Ishikawa (cell line): ENCODE data around the gene TEX29.

Experiments
- CEBPB ChIP-seq: IDR thresholded peaks from 2 replicates; pipeline ENCODE4 v1.6.1; 2012
- CREB1 ChIP-seq: IDR thresholded peaks from 2 replicates; pipeline ENCODE4 v1.6.1; 2012; ENCODE audit warnings: low read depth
- EGR1 ChIP-seq: IDR thresholded peaks from 2 replicates; pipeline ENCODE4 v1.6.1; 2012
- EP300 ChIP-seq: IDR thresholded peaks from 2 replicates; pipeline ENCODE4 v1.6.1; 2012; ENCODE audit warnings: borderline replicate concordance
- FOXM1 ChIP-seq: IDR thresholded peaks from 2 replicates; pipeline ENCODE4 v1.6.1; 2012; ENCODE audit warnings: low read depth, borderline replicate concordance
- NFIC ChIP-seq: IDR thresholded peaks from 2 replicates; pipeline ENCODE4 v1.6.1; 2012
- RAD21 ChIP-seq: IDR thresholded peaks from 2 replicates; pipeline ENCODE4 v1.6.1; 2012; ENCODE audit warnings: low read depth
- TAF1 ChIP-seq: IDR thresholded peaks from 2 replicates; pipeline ENCODE4 v1.6.1; 2012; ENCODE audit warnings: low read depth, mild to moderate bottlenecking
- TCF12 ChIP-seq: IDR thresholded peaks from 2 replicates; pipeline ENCODE4 v1.6.1; 2012; ENCODE audit warnings: low read depth
- TEAD4 ChIP-seq: IDR thresholded peaks from 2 replicates; pipeline ENCODE4 v1.6.1; 2012
- YY1 ChIP-seq: IDR thresholded peaks from 2 replicates; pipeline ENCODE4 v1.6.1; 2012; ENCODE audit warnings: low read depth
- ZBTB7A ChIP-seq: IDR thresholded peaks from 2 replicates; pipeline ENCODE4 v1.6.1; 2012; ENCODE audit warnings: low read depth
- TF ChIP-seq, protein P1 (sequence below): IDR thresholded peaks from 2 replicates; pipeline ENCODE4 v1.6.1; 2012; ENCODE audit warnings: low read depth, mild to moderate bottlenecking
- TF ChIP-seq, protein P2 (sequence below): IDR thresholded peaks from 2 replicates; pipeline ENCODE4 v1.6.1; 2012
- TF ChIP-seq, protein P3 (sequence below): IDR thresholded peaks from 2 replicates; pipeline ENCODE4 v1.6.1; 2012

The TEX29 gene

DNA sequence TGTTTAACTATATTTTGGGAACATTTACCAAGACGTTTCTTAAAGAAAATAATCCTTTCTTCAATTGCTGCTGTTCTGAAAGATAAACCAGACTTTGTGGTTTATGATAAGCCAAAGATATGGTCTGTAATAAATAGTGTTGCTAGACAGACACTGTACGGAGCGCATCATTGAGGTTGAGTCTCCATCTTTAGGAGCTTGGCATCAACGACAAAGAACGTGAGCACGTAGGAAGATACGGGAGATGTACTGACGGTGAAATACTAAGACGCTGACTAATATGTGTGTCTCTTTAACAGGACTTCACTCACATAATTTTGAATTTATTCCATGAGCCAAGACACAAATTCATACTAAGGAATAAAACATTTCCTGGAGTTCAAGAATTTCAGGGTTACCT, 16.2 kb downstream of the TEX29 start:
- TF ChIP-seq CREB1 (no peak), ZBTB7A (no peak)

DNA sequence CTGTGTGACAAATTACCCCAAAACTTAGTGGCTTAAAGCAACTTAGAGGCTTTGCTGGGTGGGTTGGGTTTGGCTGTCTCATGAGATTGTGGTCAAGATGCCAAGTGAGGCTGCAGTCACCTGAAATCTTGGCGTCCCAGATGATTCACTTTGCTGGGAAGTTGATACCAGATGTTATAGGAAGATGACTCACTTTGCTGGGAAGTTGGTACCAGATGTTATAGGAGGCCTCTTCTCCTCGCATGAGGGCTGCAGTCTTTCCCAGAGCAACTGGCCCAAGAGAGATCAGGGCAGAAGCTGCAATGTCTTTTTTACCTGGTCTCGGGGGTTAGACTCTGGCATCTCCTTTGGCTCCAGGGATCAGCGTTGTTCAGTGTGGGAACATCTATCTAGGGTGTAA, 16.8 kb downstream of the TEX29 start:
- TF ChIP-seq CREB1: no peak
- TF ChIP-seq TEAD4: no peak
- no peak for TF ChIP-seq CEBPB
- no peak for TF ChIP-seq ZBTB7A
- TF ChIP-seq, protein P1, sequence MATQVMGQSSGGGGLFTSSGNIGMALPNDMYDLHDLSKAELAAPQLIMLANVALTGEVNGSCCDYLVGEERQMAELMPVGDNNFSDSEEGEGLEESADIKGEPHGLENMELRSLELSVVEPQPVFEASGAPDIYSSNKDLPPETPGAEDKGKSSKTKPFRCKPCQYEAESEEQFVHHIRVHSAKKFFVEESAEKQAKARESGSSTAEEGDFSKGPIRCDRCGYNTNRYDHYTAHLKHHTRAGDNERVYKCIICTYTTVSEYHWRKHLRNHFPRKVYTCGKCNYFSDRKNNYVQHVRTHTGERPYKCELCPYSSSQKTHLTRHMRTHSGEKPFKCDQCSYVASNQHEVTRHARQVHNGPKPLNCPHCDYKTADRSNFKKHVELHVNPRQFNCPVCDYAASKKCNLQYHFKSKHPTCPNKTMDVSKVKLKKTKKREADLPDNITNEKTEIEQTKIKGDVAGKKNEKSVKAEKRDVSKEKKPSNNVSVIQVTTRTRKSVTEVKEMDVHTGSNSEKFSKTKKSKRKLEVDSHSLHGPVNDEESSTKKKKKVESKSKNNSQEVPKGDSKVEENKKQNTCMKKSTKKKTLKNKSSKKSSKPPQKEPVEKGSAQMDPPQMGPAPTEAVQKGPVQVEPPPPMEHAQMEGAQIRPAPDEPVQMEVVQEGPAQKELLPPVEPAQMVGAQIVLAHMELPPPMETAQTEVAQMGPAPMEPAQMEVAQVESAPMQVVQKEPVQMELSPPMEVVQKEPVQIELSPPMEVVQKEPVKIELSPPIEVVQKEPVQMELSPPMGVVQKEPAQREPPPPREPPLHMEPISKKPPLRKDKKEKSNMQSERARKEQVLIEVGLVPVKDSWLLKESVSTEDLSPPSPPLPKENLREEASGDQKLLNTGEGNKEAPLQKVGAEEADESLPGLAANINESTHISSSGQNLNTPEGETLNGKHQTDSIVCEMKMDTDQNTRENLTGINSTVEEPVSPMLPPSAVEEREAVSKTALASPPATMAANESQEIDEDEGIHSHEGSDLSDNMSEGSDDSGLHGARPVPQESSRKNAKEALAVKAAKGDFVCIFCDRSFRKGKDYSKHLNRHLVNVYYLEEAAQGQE: no peak
- TF ChIP-seq RAD21: no peak
- TF ChIP-seq YY1: no peak
- no peak for TF ChIP-seq TCF12
- TF ChIP-seq FOXM1: no peak
- no peak for TF ChIP-seq TAF1
- TF ChIP-seq NFIC: no peak
- TF ChIP-seq, protein P2, sequence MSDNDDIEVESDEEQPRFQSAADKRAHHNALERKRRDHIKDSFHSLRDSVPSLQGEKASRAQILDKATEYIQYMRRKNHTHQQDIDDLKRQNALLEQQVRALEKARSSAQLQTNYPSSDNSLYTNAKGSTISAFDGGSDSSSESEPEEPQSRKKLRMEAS: no peak
- TF ChIP-seq, protein P3, sequence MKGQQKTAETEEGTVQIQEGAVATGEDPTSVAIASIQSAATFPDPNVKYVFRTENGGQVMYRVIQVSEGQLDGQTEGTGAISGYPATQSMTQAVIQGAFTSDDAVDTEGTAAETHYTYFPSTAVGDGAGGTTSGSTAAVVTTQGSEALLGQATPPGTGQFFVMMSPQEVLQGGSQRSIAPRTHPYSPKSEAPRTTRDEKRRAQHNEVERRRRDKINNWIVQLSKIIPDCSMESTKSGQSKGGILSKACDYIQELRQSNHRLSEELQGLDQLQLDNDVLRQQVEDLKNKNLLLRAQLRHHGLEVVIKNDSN: no peak
- no peak for TF ChIP-seq EP300
- no peak for TF ChIP-seq EGR1

DNA sequence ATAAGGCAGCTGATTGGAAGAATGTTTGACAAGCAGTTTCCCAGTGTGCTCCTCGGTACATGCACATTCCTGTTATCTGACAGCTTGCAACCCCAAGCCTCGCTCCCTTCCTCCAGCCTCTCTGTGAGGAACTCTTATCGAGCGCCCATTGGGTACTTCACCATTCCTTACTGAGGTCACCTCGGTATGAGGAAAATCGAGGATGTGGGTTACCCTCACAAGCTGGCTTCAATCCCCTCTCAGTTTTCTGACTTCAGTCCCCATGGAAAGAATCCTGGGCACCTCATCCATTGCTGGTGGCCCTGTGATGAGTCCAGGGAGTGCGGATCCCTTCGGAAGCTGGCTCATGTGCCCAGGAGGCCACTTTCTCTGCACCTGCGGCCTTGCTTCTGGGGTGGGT, 17.3 kb downstream of the TEX29 start:
- TF ChIP-seq, protein P2: no peak
- no peak for TF ChIP-seq CREB1
- TF ChIP-seq, protein P3: no peak
- TF ChIP-seq YY1: no peak

DNA sequence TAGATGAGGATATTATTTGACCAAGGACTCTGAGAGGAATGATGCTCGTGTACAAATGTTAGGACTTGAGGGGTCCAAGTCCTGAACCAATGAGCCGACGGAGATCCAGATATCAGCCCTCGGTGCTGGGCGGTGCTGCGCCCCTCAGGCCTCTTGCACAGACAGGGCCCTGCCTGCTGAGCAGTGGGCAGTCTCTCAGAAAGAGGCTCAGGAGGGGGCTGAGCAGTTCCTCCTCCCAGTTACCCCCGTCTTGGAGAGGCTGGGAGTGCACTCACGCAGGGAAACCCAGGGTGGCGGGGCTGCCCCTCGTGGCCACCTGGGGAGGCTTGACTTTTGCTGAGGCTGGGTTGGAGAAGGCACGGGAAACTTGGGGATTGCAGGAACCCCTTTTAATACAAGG, 18.4 kb downstream of the TEX29 start:
- TF ChIP-seq ZBTB7A (no peak), RAD21 (no peak), EGR1 (no peak), CREB1 (no peak), EP300 (no peak), YY1 (no peak), TEAD4 (no peak), CEBPB (no peak), NFIC (no peak), TCF12 (no peak), TAF1 (no peak), FOXM1 (no peak)
- TF ChIP-seq, protein P1: no peak
- TF ChIP-seq, protein P3: no peak
- TF ChIP-seq, protein P2: no peak

DNA sequence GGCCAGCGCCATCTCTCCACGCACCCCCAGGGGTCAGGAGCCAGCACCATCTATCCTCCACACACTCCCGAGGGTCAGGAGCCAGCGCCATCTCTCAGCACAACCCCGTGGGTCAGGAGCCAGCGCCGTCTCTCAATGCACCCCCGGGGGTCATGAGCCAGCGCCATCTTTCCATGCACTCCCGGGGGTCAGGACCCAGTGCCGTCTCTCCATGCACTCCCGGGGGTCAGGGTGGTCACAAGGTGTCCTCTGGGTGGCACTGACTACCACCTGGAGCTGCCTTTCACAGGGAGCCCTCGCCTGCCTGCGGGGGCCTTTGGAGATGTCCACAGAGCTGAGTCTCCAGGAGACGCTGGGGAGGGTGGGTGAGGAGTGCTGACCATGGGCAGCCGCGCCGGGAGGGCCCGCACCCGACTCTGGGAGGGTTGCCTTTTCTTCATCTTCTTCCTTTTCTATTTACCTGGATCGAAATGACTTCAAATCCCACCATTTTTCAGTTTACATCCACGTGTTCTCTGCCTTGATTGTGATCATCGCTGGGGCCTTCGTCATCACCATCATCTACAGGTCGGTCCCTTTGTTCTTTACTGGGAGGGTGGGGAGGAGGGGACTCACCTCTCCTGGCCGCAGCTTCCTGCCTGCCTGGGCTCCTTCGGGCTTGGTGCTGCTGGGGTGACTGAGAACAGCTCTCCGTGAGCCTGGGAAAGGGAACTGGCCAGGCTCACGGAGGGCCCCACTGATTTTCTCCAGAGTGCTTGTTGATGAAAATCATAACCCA, 19.1 kb downstream of the TEX29 start:
- TF ChIP-seq, protein P1: no peak
- TF ChIP-seq NFIC (no peak), YY1 (no peak), ZBTB7A (no peak), CREB1 (no peak), EGR1 (no peak), EP300 (no peak), CEBPB (no peak), TAF1 (no peak), TCF12 (no peak)
- TF ChIP-seq, protein P3: no peak
- TF ChIP-seq, protein P2: no peak
